K562 (cell line): ENCODE data around the gene PDK1. TPM values are rescaled to one million over a fixed set of nuclear protein-coding genes. Genes with fewer than 3 reads are reported as not detected.
A peak's percentile ranks its signal among the peaks of the same experiment; 100 is the strongest.

Experiments used
- ATF3 ChIP-seq, 2 experiments: fragments of 450-650 bp in 1 of 2; sonication (generic) in 1 of 2; formaldehyde crosslinking in 1 of 2; IDR thresholded peaks in 1 of 2; conservative IDR thresholded peaks in 1 of 2; 2 replicates each; pipeline versions ENCODE4 v1.6.1 to v1.8.1; 2016 to 2023; ENCODE audit warnings: mild to moderate bottlenecking in 2 of 2, moderate library complexity in 2 of 2, inconsistent platforms in 1 of 2, missing genetic modification reagents in 1 of 2
- CREBBP ChIP-seq: IDR thresholded peaks from one replicate; pipeline ENCODE4 v1.6.1; 2012; ENCODE audit warnings: low read depth, mild to moderate bottlenecking, control low read depth, inconsistent platforms, low read length
- ELK3 ChIP-seq: fragments of 450-650 bp; formaldehyde crosslinking; IDR thresholded peaks from 2 replicates; pipeline ENCODE4 v1.4.0; 2020; ENCODE audit warnings: mild to moderate bottlenecking
- GTF2F1 ChIP-seq: IDR thresholded peaks from 2 replicates; pipeline ENCODE4 v1.6.1; 2011; ENCODE audit warnings: low read depth, low read length, improper control_type of control experiment
- NKRF ChIP-seq: fragments of 450-650 bp; IDR thresholded peaks from 2 replicates; pipeline ENCODE4 v1.6.1; 2016; ENCODE audit warnings: borderline replicate concordance
- PKNOX1 ChIP-seq: fragments of 450-650 bp; IDR thresholded peaks from 2 replicates; pipeline ENCODE4 v1.6.1; 2016
- SIN3B ChIP-seq: fragments of 450-650 bp; IDR thresholded peaks from 2 replicates; pipeline ENCODE4 v1.6.1; 2017; ENCODE audit warnings: low read depth, mild to moderate bottlenecking, moderate library complexity
- ZBTB34 ChIP-seq: fragments of 250-450 bp; sonication (Bioruptor Pico); IDR thresholded peaks from 2 replicates; pipeline ENCODE4 v1.8.0; 2021; ENCODE audit warnings: mild to moderate bottlenecking, moderate library complexity
- ZFP30 ChIP-seq: fragments of 250-450 bp; sonication (Bioruptor Pico); IDR thresholded peaks from 2 replicates; pipeline ENCODE4 v1.8.0; 2022; ENCODE audit warnings: moderate library complexity, mild to moderate bottlenecking, inconsistent platforms, borderline replicate concordance
- ZNF316 ChIP-seq: fragments of 450-650 bp; IDR thresholded peaks from 2 replicates; pipeline ENCODE4 v1.6.1; 2016
- ZNF324 ChIP-seq: fragments of 250-450 bp; sonication (Bioruptor Pico); IDR thresholded peaks from 2 replicates; pipeline ENCODE4 v1.4.0; 2020; ENCODE audit warnings: mild to moderate bottlenecking
- ZNF398 ChIP-seq: fragments of 250-450 bp; sonication (Bioruptor Pico); IDR thresholded peaks from 2 replicates; pipeline ENCODE4 v1.8.0; 2021; ENCODE audit warnings: moderate library complexity, mild to moderate bottlenecking, inconsistent platforms
- ZNF551 ChIP-seq: fragments of 250-450 bp; sonication (Bioruptor Pico); IDR thresholded peaks from 2 replicates; pipeline ENCODE4 v1.5.0; 2021; ENCODE audit warnings: mild to moderate bottlenecking, moderate library complexity
- polyA plus RNA-seq, 8 experiments: library from polyadenylated mRNA; depleted of rRNA in 4 of 8; stranded (reverse) in 5 of 8; unstranded in 3 of 8; fragments of >200 nt; fragmentation: Nextera tagmentation in 2 of 8; fragmentation: Illumina TruSeq in 1 of 8; extraction: Ambion mirVana in 2 of 8; extraction: Trizol in 1 of 8; gene quantifications; 2 replicates each; pipeline versions ENCODE4 v1.2.1 to v1.2.3, GENCODE V29; 2011 to 2014; ENCODE audit warnings: inconsistent platforms in 1 of 8, missing spikeins in 1 of 8
- total RNA-seq, 7 experiments: library from RNA; depleted of rRNA in 6 of 7; stranded (reverse); fragments of >200 nt in 6 of 7; fragmentation: Illumina TruSeq in 2 of 7; extraction: Trizol in 2 of 7; gene quantifications; 2 replicates each; pipeline versions ENCODE4 v1.2.1 to v1.2.3, GENCODE V29; 2011 to 2021; ENCODE audit warnings: low replicate concordance in 1 of 7
- TF ChIP-seq, protein P1 (sequence below): fragments of 250-450 bp; sonication (Bioruptor Pico); IDR thresholded peaks from 2 replicates; pipeline ENCODE4 v1.5.0; 2020; ENCODE audit warnings: mild to moderate bottlenecking

PDK1 gene
- total and polyA plus RNA-seq, 9 of the 15 experiments (the other 6 are each of a cell fraction or from before 2014, with no cell fraction given): 3.5 to 176 (median 13.9) TPM

GRCh38 chr2:172555522-172556283 is at the start of gene PDK1 (continued):
- TF ChIP-seq ATF3 (IDR thresholded peaks at IDR 0.05) (peak; percentile 58), ATF3 (CRISPR knock-in tag; conservative IDR thresholded peaks at IDR 0.05) (no peak), NKRF (peak; percentile 76; the same call in 1 of the 2 replicates), ZNF316 (no peak), ZBTB34 (CRISPR knock-in tag) (no peak), ZNF324 (CRISPR knock-in tag) (no peak), ZNF551 (CRISPR knock-in tag) (no peak), ZFP30 (CRISPR knock-in tag) (no peak), PKNOX1 (peak; percentile 69), SIN3B (peak; percentile 21; the same call in 1 of the 2 replicates), CREBBP (no peak), ZNF398 (no peak), GTF2F1 (peak; percentile 19; the same call in 1 of the 2 replicates), ELK3 (CRISPR knock-in tag) (no peak)
- TF ChIP-seq, protein P1, sequence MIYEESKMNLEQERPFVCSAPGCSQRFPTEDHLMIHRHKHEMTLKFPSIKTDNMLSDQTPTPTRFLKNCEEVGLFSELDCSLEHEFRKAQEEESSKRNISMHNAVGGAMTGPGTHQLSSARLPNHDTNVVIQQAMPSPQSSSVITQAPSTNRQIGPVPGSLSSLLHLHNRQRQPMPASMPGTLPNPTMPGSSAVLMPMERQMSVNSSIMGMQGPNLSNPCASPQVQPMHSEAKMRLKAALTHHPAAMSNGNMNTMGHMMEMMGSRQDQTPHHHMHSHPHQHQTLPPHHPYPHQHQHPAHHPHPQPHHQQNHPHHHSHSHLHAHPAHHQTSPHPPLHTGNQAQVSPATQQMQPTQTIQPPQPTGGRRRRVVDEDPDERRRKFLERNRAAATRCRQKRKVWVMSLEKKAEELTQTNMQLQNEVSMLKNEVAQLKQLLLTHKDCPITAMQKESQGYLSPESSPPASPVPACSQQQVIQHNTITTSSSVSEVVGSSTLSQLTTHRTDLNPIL (CRISPR knock-in tag): no peak
